Measurements from ENCODE around the gene BCKDK. TPM values are rescaled to one million over a fixed set of nuclear protein-coding genes. Genes with fewer than 3 reads are reported as not detected.

The BCKDK gene
- total and polyA plus RNA-seq, 2 of the 8 experiments (the other 6 are each of a cell fraction or from before 2014, with no cell fraction given): 49.6 to 77.1 TPM

- no peak for TF ChIP-seq CHD7 (IDR thresholded peaks at IDR 0.05; ENCODE audit: insufficient replicate concordance, low read length)
- TF ChIP-seq SIRT6 (IDR thresholded peaks at IDR 0.05; ENCODE audit: low read length): no peak
- no peak for TF ChIP-seq RXRA (IDR thresholded peaks at IDR 0.05; ENCODE audit: insufficient read depth, low read depth, low read length)
- no peak for TF ChIP-seq POU5F1 (IDR thresholded peaks at IDR 0.05; ENCODE audit: low read depth, low read length)
- TF ChIP-seq JUND (IDR thresholded peaks at IDR 0.05; ENCODE audit: low read length): no peak
- no peak for TF ChIP-seq KDM1A (IDR thresholded peaks at IDR 0.05; ENCODE audit: borderline replicate concordance, low read length)
- no peak for TF ChIP-seq TAF7 (optimal IDR thresholded peaks at IDR 0.05; ENCODE audit: borderline replicate concordance, low read depth, low read length)
- TF ChIP-seq HDAC6 (IDR thresholded peaks at IDR 0.05; ENCODE audit: low read depth, low read length): no peak
- no peak for TF ChIP-seq NRF1 (IDR thresholded peaks at IDR 0.05; ENCODE audit: low read depth, low read length)
- TF ChIP-seq TEAD4 (IDR thresholded peaks at IDR 0.05; ENCODE audit: low read depth, low read length): no peak
- no peak for TF ChIP-seq ZNF274 (IDR thresholded peaks at IDR 0.05; ENCODE audit: borderline replicate concordance, extremely low read depth, low read length)
- no peak for TF ChIP-seq POLR2AphosphoS5 (IDR thresholded peaks at IDR 0.05; ENCODE audit: low read depth, low read length)
- no peak for TF ChIP-seq BRCA1 (IDR thresholded peaks at IDR 0.05; ENCODE audit: low read depth, low read length)
- no peak for TF ChIP-seq ASH2L (IDR thresholded peaks at IDR 0.05; ENCODE audit: low read length)
These were observed 11.9 kb downstream of the BCKDK start (continued) for GRCh38 chr16:31120129-31120528.
